GM21515 (cell line): Measurements from ENCODE around the gene WFDC8.

Source experiments
- ATAC-seq: cut with Tn5 transposase; IDR thresholded peaks from one replicate; pipeline ENCODE4 v1.9.1; 2021; ENCODE audit not compliant: unreplicated experiment

WFDC8 gene

GRCh38 chr20:45550765-45551164, 28.3 kb downstream of the WFDC8 start:
- no peak for ATAC-seq

DNA sequence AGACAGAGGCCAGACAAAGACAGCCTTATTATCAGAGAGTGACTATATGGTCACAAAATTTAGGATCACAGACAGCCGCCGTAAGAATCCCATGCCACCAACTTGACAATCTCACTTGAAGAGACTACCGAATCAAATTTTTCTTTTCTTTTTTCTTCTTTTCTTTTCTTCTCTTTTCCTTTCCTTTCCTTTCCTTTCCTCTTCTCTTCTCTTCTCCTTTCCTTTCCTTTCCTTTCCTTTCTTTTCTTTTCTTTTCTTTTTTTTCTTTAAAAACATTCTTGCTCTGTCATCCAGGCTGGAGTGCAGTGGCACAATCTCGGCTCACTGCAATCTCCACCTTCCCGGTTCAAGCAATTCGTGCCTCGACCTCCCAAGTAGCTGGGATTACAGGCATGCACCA, 30.7 kb downstream of the WFDC8 start:
- ATAC-seq = no peak

- ATAC-seq = no peak
Measured at GRCh38 chr20:45547206-45547770, 31.8 kb downstream of the WFDC8 start, which contains the start of gene EPPIN. Gene EPPIN, minus strand, starts transcription at chr20:45547401. Its CDS starts 44 bp downstream, at chr20:45547357.

DNA sequence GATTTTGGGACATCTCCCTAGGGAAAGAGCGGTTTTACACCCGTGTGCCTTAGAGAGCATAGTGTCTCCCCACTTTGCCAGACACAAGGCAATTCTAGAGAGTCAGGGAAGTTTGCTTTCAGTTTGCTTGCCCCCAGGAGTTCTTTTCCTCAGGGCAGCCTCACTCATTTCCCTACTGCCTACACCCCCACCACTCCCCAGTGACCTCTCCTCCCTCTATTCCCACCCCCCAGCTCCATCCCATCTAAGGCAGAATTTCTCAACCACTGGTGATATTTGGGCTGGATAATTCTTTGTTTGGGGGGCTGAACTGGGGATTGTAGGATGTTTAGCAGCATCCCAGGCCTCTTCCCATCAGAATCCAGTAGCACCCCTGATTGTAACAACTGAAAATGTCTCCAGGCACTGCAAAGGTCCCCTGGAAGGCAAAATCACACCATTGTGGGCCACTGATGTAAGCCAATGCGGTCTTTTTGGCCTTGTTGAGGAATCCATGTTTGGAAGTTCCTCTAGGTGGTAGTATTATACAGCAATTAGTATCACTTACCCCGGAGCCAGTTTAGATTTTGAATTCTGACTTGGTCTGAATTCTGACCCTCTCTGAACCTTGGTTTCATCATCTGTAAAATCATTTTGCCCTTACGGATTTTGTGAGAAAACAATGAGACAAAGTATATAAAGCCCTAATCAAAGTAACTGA, 33.2 kb downstream of the WFDC8 start:
- ATAC-seq = no peak

DNA sequence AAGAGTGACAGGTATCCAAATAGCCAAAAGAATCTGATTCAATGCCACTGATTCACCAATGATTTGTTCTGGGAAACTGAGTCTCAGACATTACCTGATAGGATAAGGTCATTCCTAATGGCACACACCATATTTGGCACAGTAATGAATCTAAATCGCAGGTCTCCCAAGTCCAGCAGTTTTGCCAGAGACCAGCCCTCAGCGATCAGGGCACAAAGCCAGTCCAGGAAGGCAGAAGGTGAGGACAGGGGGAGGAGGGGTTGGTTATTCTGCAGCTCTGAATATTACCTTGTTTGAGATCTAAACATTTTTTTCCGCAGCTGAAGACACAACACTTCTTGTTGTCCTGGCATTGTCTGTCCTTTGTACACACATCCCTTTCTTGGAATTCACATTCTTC, 33.7 kb downstream of the WFDC8 start:
- no peak for ATAC-seq

GRCh38 chr20:45539382-45539781, 39.7 kb downstream of the WFDC8 start, which contains the start of gene WFDC6:
Gene WFDC6, minus strand, starts transcription at chr20:45539482. Its CDS starts 75 bp downstream, at chr20:45539407.
- no peak for ATAC-seq

GRCh38 chr20:45538209-45538799, 40.8 kb downstream of the WFDC8 start:
- no peak for ATAC-seq

DNA sequence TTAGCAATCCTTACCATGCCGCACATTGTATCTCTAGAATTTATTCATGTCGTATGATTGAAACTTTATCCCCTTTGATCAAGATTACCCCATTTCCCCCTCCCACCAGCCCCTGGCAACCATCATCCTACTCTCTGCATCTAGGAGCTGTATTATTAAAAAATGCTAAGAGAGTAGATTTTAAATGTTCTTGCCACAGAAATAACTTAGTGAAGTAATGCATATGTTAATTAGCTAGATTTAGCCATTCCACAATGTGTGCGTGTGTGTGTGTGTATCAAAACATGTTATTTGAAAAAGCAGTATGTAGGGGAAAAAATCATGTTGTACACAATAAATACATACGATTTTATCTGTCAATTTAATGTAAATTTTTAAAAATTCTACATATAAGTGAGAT, 51.8 kb downstream of the WFDC8 start:
- ATAC-seq = no peak

- ATAC-seq = no peak
Measured at GRCh38 chr20:45523821-45524220, 55.3 kb downstream of the WFDC8 start.

DNA sequence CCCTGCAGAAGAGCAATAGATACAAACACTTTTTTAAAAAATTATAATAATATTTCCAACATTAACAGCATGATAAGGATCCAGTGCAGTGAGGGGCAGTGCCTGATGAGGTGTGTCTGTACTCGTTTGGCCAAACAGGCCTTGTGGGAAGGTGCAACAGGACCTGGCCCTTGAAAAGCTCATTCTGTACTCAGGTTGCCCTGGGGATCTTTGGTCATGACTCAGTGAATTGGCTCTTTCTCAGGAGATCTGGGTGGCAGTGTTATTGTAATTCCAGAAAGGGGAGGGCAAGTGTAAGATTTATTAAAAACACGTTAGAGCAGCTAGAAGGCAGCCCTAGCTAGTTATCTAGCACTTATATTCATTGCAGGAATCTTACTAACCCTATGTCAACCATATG, 60.8 kb downstream of the WFDC8 start:
- no peak for ATAC-seq

DNA sequence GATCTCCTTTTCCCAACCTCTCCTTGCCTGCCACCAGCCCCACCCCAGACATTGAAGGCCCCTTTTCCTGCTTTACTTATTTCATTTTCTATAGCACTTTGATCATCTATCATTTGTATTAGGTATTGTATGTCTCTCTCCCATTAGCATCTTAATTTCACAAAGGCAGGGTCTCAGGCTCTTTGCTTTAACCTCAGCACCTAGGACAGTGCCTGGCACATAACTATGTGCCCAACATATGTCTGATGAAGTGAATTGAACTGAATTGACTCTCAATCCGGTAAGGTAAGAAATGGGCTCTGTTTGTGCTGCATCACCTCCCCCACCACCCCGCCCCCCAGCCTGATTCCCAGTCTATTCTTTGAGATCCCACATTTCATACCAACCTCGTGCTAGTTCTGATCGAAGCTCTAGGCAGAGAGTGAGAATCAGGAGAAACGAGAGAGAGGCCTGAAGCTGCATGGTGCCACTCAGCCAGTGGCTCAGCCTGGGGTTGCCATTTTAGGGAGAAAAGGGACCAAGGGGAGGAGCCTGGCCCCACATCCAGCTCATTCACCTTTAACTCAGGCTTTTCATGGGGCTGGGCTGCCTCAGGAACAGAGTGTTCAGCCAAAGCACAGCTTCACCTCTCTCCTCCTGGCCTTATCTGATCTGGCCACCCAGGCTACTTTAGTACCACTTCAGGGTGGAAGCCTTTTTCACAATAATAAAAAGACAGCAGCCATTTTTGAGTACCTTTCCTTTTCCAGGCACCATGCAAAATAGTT, 63.8 kb downstream of the WFDC8 start, which contains the start of gene SPINT3:
Gene SPINT3, minus strand, starts transcription at position 476 of the 767 bp plus-strand sequence. Its CDS starts 14 bp downstream, at position 462.
- no peak for ATAC-seq

GRCh38 chr20:45510242-45510862, 68.7 kb downstream of the WFDC8 start:
- no peak for ATAC-seq

GRCh38 chr20:45509091-45509490, 70.0 kb downstream of the WFDC8 start:
- no peak for ATAC-seq

DNA sequence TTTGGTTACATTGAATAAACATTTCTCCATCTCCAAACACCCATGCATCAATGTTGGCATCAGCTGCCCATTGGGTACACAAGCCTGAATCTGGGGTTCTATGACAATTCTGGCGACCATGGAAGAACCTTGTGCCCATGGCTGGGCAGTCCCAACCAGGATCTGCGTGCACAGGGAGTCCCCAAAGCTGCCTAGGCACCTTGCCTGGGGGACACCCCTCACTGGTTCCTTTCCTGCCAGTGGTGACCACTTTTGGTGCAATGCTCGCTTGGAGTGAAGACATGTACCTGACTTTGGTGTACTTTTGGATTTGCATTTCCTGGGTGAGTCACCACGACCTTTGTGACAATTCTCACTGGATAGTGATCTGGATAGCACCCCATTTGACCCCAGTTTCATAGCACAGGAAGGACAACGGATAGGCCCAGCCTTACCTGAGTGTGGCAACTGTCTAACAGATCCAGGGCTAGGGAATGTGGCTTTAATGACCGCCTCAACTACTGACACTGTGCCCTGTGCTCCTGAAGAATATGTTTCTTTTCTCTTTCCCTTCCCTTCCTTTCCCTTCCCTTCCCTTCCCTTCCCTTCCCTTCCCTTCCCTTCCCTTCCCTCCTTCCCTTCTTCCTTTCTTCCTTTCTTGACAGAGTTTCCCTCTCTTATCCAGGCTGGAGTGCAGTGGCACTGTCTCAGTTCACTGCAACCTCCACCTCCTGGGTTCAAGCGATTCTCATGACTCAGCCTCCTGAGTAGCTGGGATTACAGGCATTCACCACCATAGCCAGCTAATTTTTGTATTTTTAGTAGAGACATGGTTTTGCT, 70.8 kb downstream of the WFDC8 start:
- ATAC-seq = no peak

GRCh38 chr20:45507011-45507820, 71.9 kb downstream of the WFDC8 start:
- no peak for ATAC-seq

DNA sequence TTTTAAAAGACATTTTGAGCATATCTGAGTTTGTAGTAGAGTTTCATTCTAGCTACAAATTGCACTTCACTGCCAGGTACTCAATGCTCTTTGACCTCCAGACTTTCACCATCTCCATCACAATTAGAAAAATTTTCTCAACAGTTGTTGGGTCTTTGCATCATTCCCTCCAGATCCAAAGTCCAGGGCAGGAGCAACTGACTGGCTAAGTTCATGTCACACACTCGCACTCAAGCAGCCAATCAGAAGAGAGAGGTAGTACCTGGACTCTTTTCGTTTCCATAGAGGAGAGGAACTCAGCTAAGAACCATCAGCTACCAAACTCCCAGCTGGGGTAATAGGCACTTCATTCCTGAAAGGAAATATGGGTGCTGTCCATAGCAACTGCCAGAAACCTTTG, 72.7 kb downstream of the WFDC8 start:
- no peak for ATAC-seq

GRCh38 chr20:45503403-45503802, 75.7 kb downstream of the WFDC8 start:
- ATAC-seq = no peak

GRCh38 chr20:45502561-45502960, 76.5 kb downstream of the WFDC8 start:
- no peak for ATAC-seq
